Stomach smooth muscle (tissue), 2 donors: ENCODE data around the gene SETD5.

Experiments used
- H3K27ac ChIP-seq: one replicate; pipeline ENCODE4 v1.7.0; 2013; ENCODE audit warnings: mild to moderate bottlenecking, low read length, inconsistent platforms
- H3K27me3 ChIP-seq, 2 donors: one replicate each; pipeline ENCODE4 v1.7.0; 2013; ENCODE audit warnings: low read length in 2 of 2; ENCODE audit not compliant: insufficient read depth in 2 of 2, control insufficient read depth in 1 of 2
- H3K36me3 ChIP-seq, 2 donors: one replicate each; pipeline ENCODE4 v1.7.0; 2013; ENCODE audit warnings: low read length in 2 of 2; ENCODE audit not compliant: control insufficient read depth in 2 of 2, insufficient read depth in 2 of 2
- H3K4me1 ChIP-seq: one replicate; pipeline ENCODE4 v1.7.0; 2013; ENCODE audit warnings: low read length; ENCODE audit not compliant: control insufficient read depth, insufficient read depth
- H3K4me3 ChIP-seq, 2 donors: one replicate each; pipeline ENCODE4 v1.7.0; 2013; ENCODE audit warnings: low read length in 2 of 2
- H3K9ac ChIP-seq, 2 donors: one replicate each; pipeline ENCODE4 v1.7.0; 2013; ENCODE audit warnings: low read length in 2 of 2, mild to moderate bottlenecking in 1 of 2
- H3K9me3 ChIP-seq, 2 donors: one replicate each; pipeline ENCODE4 v1.7.0; 2013; ENCODE audit warnings: low read length in 2 of 2; ENCODE audit not compliant: control insufficient read depth in 2 of 2
- donor health status: healthy.
- donor health status: Pancreatic carcinoma.

The SETD5 gene

GRCh38 chr3:9500108-9501050, 103.0 kb downstream of the SETD5 start:
- Histone ChIP-seq H3K4me3 (peak overlapping the region; percentile 31 to 40), H3K27me3 (peaks cover 25 to 28% of the 10 kb centered on the region in 2 donors), H3K36me3 (no peaks in the 10 kb centered on the region), H3K27ac (no peak overlapping the region), H3K9me3 (no peaks in the 10 kb centered on the region), H3K4me1 (peaks cover 12% of the 10 kb centered on the region), H3K9ac (no peak overlapping the region)

GRCh38 chr3:9501226-9501625, 103.8 kb downstream of the SETD5 start:
- Histone ChIP-seq H3K27ac (no peak overlapping the region), H3K4me3 (no peak overlapping the region), H3K27me3 (peaks cover 25 to 28% of the 10 kb centered on the region in 2 donors), H3K36me3 (no peaks in the 10 kb centered on the region), H3K9ac (no peak overlapping the region), H3K4me1 (peaks cover 12% of the 10 kb centered on the region), H3K9me3 (no peaks in the 10 kb centered on the region)

- Histone ChIP-seq H3K9me3 (no peaks in the 10 kb centered on the region), H3K27me3 (peaks cover 27 to 30% of the 10 kb centered on the region in 2 donors)
Measured at GRCh38 chr3:9503283-9503682, 105.9 kb downstream of the SETD5 start.

GRCh38 chr3:9507586-9508578, 110.5 kb downstream of the SETD5 start:
- no peak overlapping the region for H3K9ac ChIP-seq
- no peaks in the 10 kb centered on the region for H3K9me3 ChIP-seq
- no peak overlapping the region for H3K4me3 ChIP-seq
- H3K36me3 ChIP-seq, result no peaks in the 10 kb centered on the region
- H3K4me1 ChIP-seq, result no peaks in the 10 kb centered on the region
- H3K27ac ChIP-seq, result no peak overlapping the region
- H3K27me3 ChIP-seq, result peaks cover 16 to 18% of the 10 kb centered on the region in 2 donors

More at GRCh38 chr3:9503283-9503682, 105.9 kb downstream of the SETD5 start:
- H3K36me3 ChIP-seq, result no peaks in the 10 kb centered on the region
- no peak overlapping the region for H3K9ac ChIP-seq
- H3K4me1 ChIP-seq, result peaks cover 12% of the 10 kb centered on the region
- H3K27ac ChIP-seq, result no peak overlapping the region
- H3K4me3 ChIP-seq, result no peak overlapping the region

- no peaks in the 10 kb centered on the region for H3K4me1 ChIP-seq
- H3K27me3 ChIP-seq, result peaks cover 16 to 18% of the 10 kb centered on the region in 2 donors
- no peak overlapping the region for H3K27ac ChIP-seq
- no peak overlapping the region for H3K9ac ChIP-seq
- H3K36me3 ChIP-seq, result no peaks in the 10 kb centered on the region
- no peak overlapping the region for H3K4me3 ChIP-seq
- H3K9me3 ChIP-seq, result no peaks in the 10 kb centered on the region
Measured at GRCh38 chr3:9508781-9509180, 111.4 kb downstream of the SETD5 start.

GRCh38 chr3:9512456-9513045, 115.1 kb downstream of the SETD5 start:
- no peak overlapping the region for H3K27ac ChIP-seq

GRCh38 chr3:9514306-9514705, 116.9 kb downstream of the SETD5 start:
- Histone ChIP-seq H3K27ac (no peak overlapping the region), H3K4me1 (no peaks in the 10 kb centered on the region), H3K9ac (no peak overlapping the region), H3K4me3 (no peak overlapping the region), H3K27me3 (peaks cover 7 to 10% of the 10 kb centered on the region in 2 donors), H3K36me3 (no peaks in the 10 kb centered on the region), H3K9me3 (no peaks in the 10 kb centered on the region)

More at GRCh38 chr3:9512456-9513045, 115.1 kb downstream of the SETD5 start:
- H3K9me3 ChIP-seq, result no peaks in the 10 kb centered on the region
- H3K4me1 ChIP-seq, result no peaks in the 10 kb centered on the region
- no peak overlapping the region for H3K4me3 ChIP-seq
- no peaks in the 10 kb centered on the region for H3K36me3 ChIP-seq
- peaks cover 14 to 18% of the 10 kb centered on the region in 2 donors for H3K27me3 ChIP-seq
- no peak overlapping the region for H3K9ac ChIP-seq

- H3K4me1 ChIP-seq, result no peaks in the 10 kb centered on the region
- no peaks in the 10 kb centered on the region for H3K9me3 ChIP-seq
- H3K9ac ChIP-seq, result no peak overlapping the region
- no peak overlapping the region for H3K4me3 ChIP-seq
- H3K36me3 ChIP-seq, result no peaks in the 10 kb centered on the region
- H3K27me3 ChIP-seq, result peaks cover under 1 to 4% of the 10 kb centered on the region in 2 donors
- H3K27ac ChIP-seq, result no peak overlapping the region
Measured at GRCh38 chr3:9514956-9515355, 117.5 kb downstream of the SETD5 start.

- no peaks in the 10 kb centered on the region for H3K36me3 ChIP-seq
- no peaks in the 10 kb centered on the region for H3K4me1 ChIP-seq
- H3K27ac ChIP-seq, result no peak overlapping the region
- H3K9me3 ChIP-seq, result peaks cover 4 to 6% of the 10 kb centered on the region in 2 donors
- no peak overlapping the region for H3K4me3 ChIP-seq
- no peaks in the 10 kb centered on the region for H3K27me3 ChIP-seq
- no peak overlapping the region for H3K9ac ChIP-seq
Measured at GRCh38 chr3:9525078-9525477, 127.7 kb downstream of the SETD5 start.
